ENCODE results near the gene PLD1.

The PLD1 gene

DNA sequence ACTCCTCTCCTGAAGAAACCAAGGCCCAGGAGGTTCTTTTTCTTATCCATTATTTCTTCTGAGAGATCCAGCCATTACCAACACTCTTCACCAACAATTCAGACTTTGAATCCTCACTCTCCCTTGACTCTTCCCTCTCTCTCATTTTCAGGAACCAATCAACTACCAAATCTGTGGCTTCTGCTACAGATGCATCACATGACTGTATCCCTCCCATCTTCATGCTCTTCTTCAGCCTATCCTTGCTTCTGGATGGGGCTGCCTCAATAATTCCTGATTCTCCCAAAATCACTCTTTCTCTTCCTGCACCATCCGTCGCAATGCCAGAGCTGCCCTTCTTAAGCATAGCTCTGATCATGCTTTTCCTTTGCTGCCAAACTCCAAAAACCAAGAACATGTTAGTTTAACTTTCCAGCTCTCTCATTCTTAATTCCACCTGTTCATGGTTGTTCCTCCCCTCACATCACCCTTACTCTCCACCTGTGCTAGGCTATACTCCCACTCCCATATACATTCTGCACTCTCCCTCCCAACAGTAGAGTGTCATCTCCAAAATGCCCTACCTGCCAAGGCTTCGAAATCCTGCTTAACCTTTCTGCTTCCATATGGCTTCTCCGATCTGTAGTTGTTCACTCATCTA lies 13.5 kb downstream of the PLD1 start:
- no peak for DNase-seq

DNA sequence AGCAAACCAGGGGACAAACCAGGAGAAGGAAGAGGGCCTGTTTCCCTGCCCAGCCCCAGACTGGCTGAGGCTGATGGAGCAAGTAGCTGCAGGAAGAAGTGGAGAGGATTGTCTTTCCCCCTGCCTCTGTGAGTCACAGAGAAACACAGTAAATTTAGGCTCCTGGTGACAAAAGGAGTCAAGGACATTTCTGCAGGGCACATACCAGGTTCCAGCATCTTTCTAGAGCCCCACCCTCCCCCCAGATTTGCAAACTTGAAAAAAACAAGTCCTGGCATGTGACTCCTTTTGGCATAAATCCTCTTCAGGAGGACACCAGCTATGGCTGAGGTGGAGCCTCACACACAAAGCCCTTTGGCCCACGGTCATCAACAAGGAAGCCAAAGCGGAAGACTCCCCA lies 17.8 kb downstream of the PLD1 start:
- no peak for DNase-seq

DNA sequence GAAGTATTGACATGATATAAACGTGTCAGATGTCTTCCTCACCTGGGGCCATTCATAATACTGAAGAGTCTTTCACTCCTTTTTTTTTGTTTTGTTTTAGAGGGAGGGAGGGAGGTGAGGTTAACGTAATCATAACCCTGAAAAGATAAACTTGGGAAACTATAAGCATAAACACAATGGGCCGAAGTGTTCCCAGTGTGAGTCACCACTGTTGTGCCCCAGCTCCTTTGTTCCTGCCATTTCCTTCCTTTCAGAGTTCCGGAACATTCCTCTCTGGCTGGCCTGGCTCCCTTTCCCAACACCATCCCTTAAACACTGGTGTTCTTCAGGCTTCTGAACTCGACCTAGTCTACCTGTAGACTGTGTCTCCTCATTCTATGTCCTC lies 18.6 kb downstream of the PLD1 start:
- DNase-seq = no peak

DNA sequence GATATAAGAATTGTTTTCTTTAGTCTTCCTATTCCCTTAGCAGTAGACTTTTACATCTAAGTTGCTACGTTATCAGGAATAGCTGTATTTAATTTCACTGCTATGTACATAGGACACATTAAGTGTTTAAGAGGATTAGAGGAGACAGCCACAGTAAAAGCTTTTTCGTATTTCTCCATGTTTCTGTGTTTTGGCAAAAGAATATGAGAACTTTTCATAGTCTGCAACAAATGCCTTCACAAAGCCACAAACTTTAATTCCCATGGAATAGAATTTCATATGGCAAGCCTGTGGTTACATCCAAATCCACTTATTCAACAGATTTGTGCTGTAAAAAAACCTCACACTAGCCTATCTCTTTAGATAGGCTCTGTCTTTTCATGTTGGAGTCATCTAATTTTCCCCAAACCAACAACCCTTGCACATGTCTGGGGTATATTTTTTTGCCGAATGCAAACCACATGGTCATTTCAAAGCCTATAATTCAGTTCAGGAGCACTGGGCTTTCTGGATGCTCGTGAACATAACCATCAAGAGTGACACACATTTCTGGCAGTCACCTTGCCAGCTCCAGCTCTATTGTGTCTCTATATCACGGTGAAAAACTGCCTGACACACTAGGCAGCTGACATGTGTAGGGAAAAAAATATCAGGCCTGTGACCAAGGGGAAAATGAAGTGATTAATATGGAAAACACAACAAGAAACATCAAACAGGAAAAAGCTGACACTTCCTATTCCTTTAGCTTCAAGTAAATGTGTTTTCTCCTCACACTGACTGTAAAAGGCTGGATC lies 19.2 kb downstream of the PLD1 start:
- DNase-seq = no peak

DNA sequence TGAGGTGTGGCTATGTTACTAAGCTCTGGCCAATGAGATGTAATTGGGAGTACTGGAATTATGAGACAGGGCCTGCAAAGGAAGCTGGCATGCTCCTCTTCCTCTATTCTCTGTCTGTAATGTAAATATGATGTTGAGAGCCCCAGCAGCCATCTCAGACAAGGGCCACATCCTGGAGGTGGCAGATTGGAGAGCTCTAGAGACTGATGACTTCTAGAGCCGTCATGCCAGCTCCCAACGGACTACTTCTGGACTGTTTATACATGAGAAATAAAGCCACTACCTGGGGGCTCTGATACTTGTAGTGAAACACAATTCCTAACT lies 19.7 kb downstream of the PLD1 start:
- DNase-seq = no peak

DNA sequence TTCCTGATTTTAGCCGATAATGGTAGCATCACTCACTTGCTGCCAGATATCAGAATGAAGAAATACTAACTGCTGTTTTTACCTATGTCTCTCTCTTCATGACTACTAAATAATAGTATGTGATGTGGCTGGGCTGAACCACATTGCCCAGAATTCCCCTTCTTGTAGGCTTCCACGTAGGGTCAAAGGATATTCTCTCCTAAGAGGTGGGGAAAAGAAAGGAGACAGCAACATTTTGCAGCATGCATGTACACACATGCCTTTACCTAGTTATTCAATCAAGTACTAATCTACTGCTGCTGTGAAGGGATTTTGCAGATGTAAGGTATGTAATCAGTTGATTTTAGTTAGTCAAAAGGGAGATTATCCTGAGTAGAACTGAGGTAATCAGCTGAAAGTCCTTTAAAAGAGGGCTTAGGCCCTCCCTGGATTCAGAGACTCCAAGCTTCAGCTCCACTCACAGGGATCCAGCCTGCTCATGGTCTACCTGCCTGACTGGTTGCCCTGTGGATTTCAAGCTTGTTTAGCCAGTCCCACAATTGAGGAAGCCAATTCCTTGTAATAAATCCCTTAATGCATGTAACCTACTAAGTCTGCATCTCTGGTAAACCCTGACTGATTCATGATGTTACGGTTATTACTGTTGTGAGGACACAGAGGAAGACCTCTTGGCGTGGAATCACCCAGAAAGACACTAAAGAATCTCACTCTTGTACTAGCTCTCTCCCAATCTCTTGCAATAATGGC lies 20.4 kb downstream of the PLD1 start:
- DNase-seq = no peak

DNA sequence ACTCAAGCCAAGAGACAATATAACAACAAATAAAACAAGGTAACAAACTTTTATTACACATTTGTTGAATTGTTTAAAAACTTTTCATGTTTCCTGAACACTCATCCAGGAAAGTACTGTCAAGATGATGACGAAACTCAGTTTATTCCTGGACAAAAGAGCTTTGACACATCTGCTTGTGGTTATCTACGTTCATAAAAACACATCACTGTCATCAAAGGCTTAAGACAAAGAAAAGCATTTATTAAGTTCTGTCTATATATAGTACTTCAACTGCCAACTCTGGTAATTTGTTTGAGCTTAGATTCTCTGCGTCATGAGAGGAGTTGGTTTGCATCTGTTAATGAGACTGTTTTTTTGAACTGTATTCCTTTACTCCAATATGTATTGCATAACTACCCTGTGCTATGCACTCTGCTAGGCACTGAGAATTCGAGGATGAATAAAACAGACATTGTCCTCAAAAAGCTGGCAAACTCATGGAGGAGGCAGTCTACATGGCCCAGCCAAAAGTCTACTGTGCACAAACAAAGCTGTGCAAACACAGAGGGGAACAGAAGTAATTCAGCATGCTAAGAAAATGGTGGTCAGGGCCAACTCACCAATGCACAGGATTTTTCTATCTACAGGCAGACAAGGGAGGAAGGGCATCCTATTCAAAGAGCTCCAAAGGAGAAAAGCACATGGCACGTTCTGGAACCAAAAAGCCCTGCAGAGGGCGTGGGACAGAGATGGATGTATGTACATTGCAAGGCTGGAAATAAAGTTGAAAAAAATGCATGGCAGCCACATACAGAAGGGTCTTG lies 21.5 kb downstream of the PLD1 start:
- DNase-seq = no peak

DNA sequence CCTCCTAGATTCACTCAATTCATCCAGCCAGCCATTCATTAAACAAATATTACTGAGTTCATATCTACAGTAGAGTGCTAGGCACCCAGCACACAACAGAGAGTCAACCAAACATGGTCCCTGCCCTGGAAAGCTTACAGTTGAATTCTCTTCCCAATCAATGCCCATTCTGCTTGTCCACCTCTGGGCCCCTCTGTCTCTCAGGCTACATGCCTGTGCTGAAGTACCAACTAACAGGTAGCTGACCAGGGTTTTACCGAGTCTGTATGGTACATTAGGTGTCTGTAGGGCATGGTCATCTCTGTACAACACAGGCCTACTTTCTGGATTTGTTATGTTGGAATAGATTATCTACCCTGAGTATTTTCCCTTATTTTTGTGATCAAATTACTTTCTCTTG lies 23.3 kb downstream of the PLD1 start:
- DNase-seq = no peak

DNA sequence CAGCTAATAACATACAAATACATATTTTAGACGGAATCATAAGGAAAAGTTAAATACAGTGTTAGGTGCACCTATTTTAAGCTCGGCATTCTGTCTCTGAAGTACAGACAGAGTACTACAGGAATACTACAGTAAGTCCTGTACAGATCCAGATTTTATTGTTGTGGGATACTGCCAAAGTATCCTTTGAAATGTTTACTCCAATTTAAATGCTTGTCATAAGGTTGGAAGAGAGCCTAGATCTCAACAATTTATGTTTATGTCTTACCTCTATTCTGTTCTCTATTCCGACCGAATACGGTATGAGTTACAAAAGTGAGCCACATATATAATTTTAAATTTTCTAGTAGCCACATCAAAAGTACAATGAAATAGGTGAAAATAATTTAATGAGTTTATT lies 25.3 kb downstream of the PLD1 start:
- no peak for DNase-seq

DNA sequence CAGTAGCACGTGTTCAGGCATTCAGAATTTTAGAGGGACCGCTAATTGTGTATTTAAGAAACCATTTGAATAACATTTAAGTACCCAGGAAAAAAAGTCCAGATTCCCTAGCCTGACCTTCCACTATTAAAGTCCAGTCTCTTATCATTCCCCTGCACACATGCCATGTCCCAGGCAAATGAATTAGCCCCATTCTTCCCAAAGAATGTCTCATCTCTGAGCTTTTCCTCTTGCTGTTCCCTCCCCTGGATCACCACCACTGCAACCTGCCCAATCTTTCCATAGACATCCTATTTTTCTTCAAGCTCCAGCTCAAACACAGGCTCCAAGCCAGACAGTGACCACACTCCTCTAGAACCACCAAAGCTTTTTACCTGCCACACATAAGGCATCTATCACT lies 25.9 kb downstream of the PLD1 start:
- no peak for DNase-seq

DNA sequence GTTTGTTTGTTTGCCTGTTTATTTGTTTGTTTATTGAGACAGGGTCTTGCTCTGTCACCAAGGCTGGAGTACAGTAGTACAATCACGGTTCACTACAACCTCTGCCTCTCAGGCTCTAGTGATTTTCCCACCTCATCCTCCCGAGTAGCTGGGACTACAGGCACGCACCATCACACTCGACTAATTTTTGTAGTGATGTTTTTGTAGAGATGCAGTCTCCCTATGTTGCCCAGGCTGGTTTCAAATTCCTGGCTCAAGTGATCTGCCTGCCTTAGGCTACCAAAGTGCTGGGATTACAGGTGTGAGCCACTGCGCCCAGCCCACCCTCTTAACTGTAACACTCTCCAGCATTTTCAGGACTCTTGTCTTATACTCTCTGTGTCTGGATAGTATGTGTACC lies 26.7 kb downstream of the PLD1 start:
- DNase-seq = no peak

DNA sequence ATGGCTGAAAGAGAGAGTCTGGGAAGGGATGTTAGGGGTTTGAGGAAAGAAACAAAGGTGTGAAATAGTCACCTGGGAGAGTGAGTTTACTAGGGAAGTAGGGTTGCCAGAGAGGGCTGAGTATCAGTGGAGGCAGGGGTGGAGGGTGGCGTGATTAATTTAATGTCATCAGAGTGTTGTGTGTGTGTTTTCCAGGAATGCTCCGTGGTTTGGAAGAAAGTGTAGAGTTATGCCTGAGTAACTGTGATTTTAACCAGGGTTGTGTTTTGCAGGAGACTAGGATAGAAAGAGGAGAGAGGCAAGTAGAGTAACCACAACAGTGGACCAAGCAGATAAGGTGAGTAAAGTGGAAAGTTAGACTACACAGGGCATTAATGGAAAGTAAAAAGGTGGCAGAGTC lies 27.2 kb downstream of the PLD1 start:
- DNase-seq = no peak

DNA sequence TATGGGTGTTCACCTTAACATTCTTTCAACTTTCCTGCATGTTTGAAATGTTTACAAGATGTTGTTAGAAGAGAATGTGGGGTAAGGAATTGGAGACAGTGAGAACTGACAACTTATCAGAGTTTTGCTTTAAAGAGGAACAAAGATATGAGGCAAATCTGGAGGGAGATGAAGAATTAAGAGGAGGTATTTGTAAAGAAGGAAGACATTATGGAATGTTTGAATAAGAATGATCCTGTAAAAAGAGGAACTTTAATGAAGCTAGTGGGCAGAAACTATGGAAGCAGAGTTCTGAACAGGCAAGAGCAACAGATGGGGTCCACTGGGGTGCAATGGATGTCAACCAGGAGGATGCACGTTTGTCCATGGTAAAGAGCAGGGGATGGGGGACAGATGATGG lies 27.7 kb downstream of the PLD1 start:
- DNase-seq = no peak

DNA sequence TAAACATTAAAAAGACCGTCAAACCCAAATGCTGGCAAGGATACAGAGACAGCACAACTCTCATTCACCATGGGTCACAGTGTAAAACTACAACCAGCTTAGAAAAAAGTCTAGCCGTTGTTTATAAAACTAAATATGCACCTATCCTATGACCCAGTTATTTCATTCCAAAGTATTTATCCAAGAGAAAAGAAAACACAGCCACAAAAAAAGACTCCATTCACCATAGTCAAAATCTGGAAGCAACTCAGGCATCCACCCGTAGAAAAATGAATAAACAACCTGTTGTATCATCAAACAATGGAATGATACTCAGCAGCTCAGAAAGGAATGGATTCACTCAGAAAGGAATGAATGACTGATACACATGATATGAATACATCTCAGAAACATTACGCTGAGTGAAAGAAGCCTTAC lies 28.6 kb downstream of the PLD1 start:
- DNase-seq = no peak

DNA sequence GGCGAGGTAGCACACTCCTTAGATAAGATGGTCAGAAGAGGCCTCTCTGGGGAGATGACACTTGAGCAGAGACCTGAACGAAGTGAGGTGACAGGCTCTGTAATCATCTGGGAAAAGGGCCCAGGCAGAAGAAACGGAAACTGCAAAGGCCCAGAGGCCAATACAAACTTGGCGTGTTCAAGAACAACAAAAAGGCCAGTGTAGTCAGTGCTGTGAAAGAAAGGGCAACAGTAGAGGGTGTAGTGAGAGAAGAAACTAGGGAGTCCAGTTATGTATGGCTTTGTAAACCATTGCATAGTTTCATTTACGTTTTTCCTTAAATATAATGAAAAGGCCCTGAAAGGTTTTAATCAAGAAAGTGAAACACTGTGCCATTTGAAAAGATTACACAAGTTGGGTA lies 31.8 kb downstream of the PLD1 start:
- no peak for DNase-seq

DNA sequence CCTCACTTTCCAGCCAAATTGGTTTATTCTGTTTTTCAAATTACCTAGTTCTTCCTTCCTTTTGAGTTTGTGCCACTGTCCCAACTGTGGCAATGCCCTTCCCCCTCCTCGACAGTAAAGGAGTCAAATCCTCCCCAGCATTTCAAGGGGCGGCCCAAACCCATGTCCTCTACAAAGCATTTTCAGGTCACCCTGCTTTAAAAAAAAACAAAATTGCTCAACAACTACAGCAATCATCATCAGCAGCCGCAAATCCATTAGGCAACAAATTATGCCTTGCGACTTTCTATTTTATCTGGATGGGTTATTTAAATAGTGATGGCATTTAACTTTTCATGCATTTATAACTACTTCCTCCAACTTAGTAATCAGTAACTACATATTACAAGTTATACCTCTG lies 32.7 kb downstream of the PLD1 start:
- no peak for DNase-seq

DNA sequence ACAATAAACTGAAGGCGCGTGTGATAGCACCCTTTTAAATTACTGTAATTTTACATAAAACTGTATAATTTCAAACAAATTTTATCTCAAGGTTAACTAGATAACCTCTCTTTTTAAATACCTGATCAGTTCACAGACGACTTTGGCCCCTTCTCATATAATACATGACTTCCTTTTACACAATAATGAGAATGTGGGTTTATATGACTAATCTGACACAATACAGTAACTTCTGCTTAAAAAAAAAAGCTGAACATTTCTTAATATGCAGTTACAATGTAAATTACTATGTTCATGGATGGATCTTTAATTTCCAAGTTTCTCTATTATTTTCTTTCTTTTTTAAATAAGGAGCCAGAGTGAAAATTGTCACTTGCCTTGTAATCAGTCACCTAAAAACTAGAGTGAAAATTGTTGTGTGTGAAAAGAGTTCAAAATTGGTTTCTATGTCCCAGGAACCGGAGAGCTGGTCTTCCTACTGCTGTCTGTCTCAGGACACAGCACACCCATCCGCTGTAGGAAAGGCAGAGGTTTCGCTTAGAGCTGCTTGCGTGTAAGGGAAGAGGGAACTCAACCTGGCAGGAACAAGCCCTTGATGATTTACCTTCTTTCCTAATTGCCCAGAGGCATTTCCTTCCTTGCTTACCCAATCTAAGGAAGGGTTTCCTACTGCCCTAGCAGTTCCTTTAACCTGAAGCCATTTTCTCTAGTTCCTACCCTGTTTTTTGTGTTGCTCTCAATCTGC lies 33.3 kb downstream of the PLD1 start:
- DNase-seq = no peak

DNA sequence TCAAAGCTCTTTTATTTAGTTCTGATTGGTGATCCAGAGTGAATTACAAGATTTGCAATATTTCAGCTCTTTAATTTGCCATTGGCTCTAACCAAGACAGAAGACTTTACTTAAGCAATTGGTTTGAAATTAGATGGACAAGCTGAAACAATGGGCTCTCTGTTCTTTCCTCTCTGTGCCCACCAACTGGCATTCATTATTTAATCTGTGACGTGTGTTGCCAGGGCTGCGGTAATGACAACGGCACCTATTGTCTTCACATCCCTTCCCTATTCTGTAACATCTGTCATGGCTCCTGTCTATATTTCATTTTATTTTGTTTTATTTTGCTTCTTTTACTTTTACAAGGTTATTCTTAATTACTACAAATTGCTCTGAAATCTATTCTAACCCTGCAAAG lies 33.9 kb downstream of the PLD1 start:
- no peak for DNase-seq

DNA sequence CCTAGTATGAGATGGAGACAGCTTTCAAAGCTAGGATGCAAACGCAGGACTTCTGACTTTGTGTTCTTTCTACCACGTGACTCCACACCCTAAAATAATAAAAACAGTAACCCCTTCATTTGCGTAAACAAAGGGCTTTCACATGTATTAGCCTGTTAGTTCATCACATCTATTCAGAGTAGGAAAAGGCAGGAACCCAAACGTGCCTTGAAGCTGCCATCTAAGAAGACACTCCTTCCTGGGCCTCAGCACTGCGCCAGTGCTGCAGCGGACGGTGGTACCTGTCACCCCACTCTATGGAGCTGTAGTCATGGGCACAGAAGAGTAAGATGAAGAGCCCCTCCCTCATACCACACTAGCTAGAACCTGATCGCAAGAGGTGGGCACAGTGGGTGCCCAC lies 34.3 kb downstream of the PLD1 start:
- DNase-seq = no peak

DNA sequence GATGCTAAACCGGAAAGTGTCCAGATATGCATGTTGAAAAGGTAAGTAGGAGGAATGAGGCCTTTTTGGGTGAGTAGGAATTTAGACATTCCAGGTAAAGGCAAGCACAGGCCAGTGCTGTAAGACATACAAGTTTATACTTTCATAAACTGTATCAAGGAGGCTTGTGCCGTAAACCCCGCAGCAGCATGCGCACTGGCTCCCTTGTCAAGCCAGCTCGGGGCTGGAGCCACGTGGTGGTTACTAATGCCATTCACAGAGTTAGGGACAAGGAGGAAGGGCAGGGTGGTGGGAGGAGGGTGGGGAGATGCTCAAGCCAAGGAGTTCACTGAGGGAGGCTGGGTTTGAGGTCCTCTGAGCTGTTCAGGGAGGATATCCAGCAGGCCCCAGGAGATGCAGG lies 35.8 kb downstream of the PLD1 start:
- no peak for DNase-seq

DNA sequence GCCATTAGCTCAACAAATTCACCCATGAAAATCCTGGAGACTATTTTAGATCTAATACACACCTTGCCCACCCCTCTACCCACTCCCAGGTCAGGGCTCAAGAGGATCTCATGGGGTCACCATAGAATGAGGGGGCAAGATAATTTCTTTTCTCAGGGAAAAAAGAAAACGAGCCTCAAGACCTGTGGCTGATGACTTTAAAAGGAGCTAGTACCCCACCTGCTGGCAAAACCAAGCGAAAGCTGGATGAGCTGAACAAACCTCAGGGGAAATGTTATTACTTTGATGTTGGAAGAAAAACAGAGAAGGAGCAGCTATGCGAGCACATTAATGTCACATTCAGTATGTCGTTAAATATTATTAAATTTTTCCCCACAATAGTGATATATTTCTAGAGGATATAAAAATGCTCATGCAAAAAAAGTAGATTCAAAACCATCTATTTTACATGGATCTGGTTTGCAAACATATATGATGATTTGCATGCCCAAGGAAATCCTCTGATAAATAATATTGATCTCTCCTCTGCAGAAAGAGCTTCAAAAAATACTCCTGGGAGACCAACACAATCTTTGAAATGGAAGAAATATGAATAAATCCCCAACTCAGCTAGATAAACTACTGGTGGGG lies 37.7 kb downstream of the PLD1 start:
- peak; percentile 9 for DNase-seq
